ENCODE data around the gene DISP2.

DISP2 gene

GRCh38 chr15:40397688-40398412 is 39.8 kb downstream of the DISP2 start:
- H3K9ac ChIP-seq (ENCODE audit: low read depth, low read length, poor library complexity, severe bottlenecking), result peak overlapping the region; percentile 67
- no peaks in the 10 kb centered on the region for H3K27me3 ChIP-seq (ENCODE audit: insufficient read depth, low read length, poor library complexity, severe bottlenecking)
- H3K9me3 ChIP-seq (ENCODE audit: insufficient read depth, low read depth, low read length), result no peaks in the 10 kb centered on the region
- H3F3A ChIP-seq (ENCODE audit: low read depth), result peaks cover 13% of the 10 kb centered on the region
- H3K79me2 ChIP-seq (ENCODE audit: insufficient read depth, low read length), result 0 out of 2 replicates have a peak, but pooled peaks cover 6% of the 10 kb centered on the region
- peak overlapping the region; percentile 67 for H3K4me3 ChIP-seq (ENCODE audit: low read length, poor library complexity, severe bottlenecking)
- H3K4me1 ChIP-seq (ENCODE audit: insufficient read depth, low read length, poor library complexity, severe bottlenecking), result peaks cover 28% of the 10 kb centered on the region
- TF ChIP-seq EZH2phosphoT487 (IDR thresholded peaks at IDR 0.05; ENCODE audit: borderline replicate concordance), result no peak
- TF ChIP-seq, protein P1, sequence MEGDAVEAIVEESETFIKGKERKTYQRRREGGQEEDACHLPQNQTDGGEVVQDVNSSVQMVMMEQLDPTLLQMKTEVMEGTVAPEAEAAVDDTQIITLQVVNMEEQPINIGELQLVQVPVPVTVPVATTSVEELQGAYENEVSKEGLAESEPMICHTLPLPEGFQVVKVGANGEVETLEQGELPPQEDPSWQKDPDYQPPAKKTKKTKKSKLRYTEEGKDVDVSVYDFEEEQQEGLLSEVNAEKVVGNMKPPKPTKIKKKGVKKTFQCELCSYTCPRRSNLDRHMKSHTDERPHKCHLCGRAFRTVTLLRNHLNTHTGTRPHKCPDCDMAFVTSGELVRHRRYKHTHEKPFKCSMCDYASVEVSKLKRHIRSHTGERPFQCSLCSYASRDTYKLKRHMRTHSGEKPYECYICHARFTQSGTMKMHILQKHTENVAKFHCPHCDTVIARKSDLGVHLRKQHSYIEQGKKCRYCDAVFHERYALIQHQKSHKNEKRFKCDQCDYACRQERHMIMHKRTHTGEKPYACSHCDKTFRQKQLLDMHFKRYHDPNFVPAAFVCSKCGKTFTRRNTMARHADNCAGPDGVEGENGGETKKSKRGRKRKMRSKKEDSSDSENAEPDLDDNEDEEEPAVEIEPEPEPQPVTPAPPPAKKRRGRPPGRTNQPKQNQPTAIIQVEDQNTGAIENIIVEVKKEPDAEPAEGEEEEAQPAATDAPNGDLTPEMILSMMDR (conservative IDR thresholded peaks at IDR 0.05; ENCODE audit: low read length), result no peak
- no peaks in the 10 kb centered on the region for H3K9me2 ChIP-seq (replicated peaks; ENCODE audit: low read depth, low read length)
- H3K36me3 ChIP-seq (ENCODE audit: insufficient read depth, low read length), result peaks cover 14% of the 10 kb centered on the region; the same call in 1 of the 2 replicates
- no peak overlapping the region for H2AFZ ChIP-seq (ENCODE audit: low read length)
- H4K20me1 ChIP-seq (ENCODE audit: insufficient read depth, low read length, poor library complexity, severe bottlenecking), result no peaks in the 10 kb centered on the region
- H3K4me2 ChIP-seq (ENCODE audit: low read depth, low read length, poor library complexity, severe bottlenecking), result peak overlapping the region; percentile 73

DNA sequence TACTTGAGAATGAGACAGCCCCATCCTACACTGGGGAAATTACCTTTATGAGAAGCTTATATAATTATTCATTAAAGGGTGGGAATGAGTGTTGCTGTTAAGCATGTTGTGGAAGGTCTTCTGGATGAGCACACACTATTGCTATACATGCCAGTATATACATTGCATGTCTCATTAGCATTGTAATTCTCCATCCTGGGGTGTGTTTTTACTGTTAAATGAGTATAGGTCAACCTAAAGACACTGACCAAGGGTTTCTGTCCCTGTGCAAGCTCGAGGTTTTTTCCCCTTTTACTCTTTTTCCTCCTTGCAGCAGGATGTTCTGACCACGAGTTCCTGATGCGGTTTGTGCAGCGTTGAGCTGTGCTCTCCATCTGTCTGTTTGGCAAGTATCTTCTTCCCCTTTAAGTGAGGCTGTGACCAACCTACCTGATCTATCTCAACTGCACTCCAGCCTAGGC is 40.4 kb downstream of the DISP2 start:
- Histone ChIP-seq H3K4me1 (ENCODE audit: insufficient read depth, low read length, poor library complexity, severe bottlenecking) (peaks cover 28% of the 10 kb centered on the region), H3K9ac (ENCODE audit: low read depth, low read length, poor library complexity, severe bottlenecking) (peak overlapping the region; percentile 67), H4K20me1 (ENCODE audit: insufficient read depth, low read length, poor library complexity, severe bottlenecking) (no peaks in the 10 kb centered on the region), H3K9me2 (replicated peaks; ENCODE audit: low read depth, low read length) (no peaks in the 10 kb centered on the region), H3K27me3 (ENCODE audit: insufficient read depth, low read length, poor library complexity, severe bottlenecking) (no peaks in the 10 kb centered on the region), H3K4me2 (ENCODE audit: low read depth, low read length, poor library complexity, severe bottlenecking) (peak overlapping the region; percentile 73), H3K79me2 (ENCODE audit: insufficient read depth, low read length) (0 out of 2 replicates have a peak, but pooled peaks cover under 1% of the 10 kb centered on the region), H3K9me3 (ENCODE audit: insufficient read depth, low read depth, low read length) (no peaks in the 10 kb centered on the region), H3F3A (ENCODE audit: low read depth) (peaks cover 13% of the 10 kb centered on the region), H2AFZ (ENCODE audit: low read length) (no peak overlapping the region), H3K36me3 (ENCODE audit: insufficient read depth, low read length) (peaks cover 8% of the 10 kb centered on the region; the same call in 1 of the 2 replicates), H3K4me3 (ENCODE audit: low read length, poor library complexity, severe bottlenecking) (peak overlapping the region; percentile 67)
- TF ChIP-seq EZH2phosphoT487 (IDR thresholded peaks at IDR 0.05; ENCODE audit: borderline replicate concordance), result no peak
- TF ChIP-seq, protein P1 (conservative IDR thresholded peaks at IDR 0.05; ENCODE audit: low read length), result no peak

DNA sequence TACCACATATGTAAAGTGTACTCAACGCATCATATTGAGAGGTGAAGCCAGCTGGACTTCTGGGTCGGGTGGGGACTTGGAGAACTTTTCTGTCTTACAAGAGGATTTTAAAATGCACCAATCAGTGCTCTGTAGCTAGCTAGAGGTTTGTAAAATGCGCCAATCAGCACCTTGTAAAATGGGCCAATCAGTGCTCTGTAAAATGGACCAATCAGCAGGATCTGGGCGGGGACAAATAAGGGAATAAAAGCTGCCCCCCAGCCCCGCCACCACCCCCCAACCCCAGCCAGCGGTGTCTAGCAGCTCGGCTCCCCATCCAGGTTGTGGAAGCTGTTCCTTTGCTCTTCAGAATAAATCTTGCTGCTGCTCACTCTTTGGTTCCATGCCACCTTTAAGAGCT is 41.4 kb downstream of the DISP2 start:
- Histone ChIP-seq H3K4me3 (ENCODE audit: low read length, poor library complexity, severe bottlenecking) (peak overlapping the region; percentile 67), H4K20me1 (ENCODE audit: insufficient read depth, low read length, poor library complexity, severe bottlenecking) (no peaks in the 10 kb centered on the region), H3K4me2 (ENCODE audit: low read depth, low read length, poor library complexity, severe bottlenecking) (peak overlapping the region; percentile 73), H3K79me2 (ENCODE audit: insufficient read depth, low read length) (no peaks in the 10 kb centered on the region), H3F3A (ENCODE audit: low read depth) (peaks cover 13% of the 10 kb centered on the region), H3K36me3 (ENCODE audit: insufficient read depth, low read length) (no peaks in the 10 kb centered on the region), H2AFZ (ENCODE audit: low read length) (no peak overlapping the region), H3K27me3 (ENCODE audit: insufficient read depth, low read length, poor library complexity, severe bottlenecking) (no peaks in the 10 kb centered on the region), H3K9me2 (replicated peaks; ENCODE audit: low read depth, low read length) (no peaks in the 10 kb centered on the region), H3K4me1 (ENCODE audit: insufficient read depth, low read length, poor library complexity, severe bottlenecking) (peaks cover 28% of the 10 kb centered on the region), H3K9me3 (ENCODE audit: insufficient read depth, low read depth, low read length) (no peaks in the 10 kb centered on the region), H3K9ac (ENCODE audit: low read depth, low read length, poor library complexity, severe bottlenecking) (peak overlapping the region; percentile 67)
- no peak for TF ChIP-seq EZH2phosphoT487 (IDR thresholded peaks at IDR 0.05; ENCODE audit: borderline replicate concordance)
- TF ChIP-seq, protein P1 (conservative IDR thresholded peaks at IDR 0.05; ENCODE audit: low read length), result no peak
